AG10803 (cell line): ENCODE measurements around the gene KCMF1.

Experiments
- DNase-seq: peaks from one replicate; pipeline ENCODE4 v3.0.0; 2010; ENCODE audit warnings: low read depth
- H3K4me3 ChIP-seq: 2 replicates; pipeline ENCODE4 v1.5.1; 2011; ENCODE audit warnings: mild to moderate bottlenecking, low read length, control low read depth
- TF ChIP-seq, protein P1 (sequence below): conservative IDR thresholded peaks from 2 replicates; pipeline ENCODE4 v1.5.1; 2011; ENCODE audit warnings: mild to moderate bottlenecking, low read length, control low read depth, inconsistent platforms

The KCMF1 gene

GRCh38 chr2:84986018-84986417, 15.1 kb downstream of the KCMF1 start:
- TF ChIP-seq, protein P1, sequence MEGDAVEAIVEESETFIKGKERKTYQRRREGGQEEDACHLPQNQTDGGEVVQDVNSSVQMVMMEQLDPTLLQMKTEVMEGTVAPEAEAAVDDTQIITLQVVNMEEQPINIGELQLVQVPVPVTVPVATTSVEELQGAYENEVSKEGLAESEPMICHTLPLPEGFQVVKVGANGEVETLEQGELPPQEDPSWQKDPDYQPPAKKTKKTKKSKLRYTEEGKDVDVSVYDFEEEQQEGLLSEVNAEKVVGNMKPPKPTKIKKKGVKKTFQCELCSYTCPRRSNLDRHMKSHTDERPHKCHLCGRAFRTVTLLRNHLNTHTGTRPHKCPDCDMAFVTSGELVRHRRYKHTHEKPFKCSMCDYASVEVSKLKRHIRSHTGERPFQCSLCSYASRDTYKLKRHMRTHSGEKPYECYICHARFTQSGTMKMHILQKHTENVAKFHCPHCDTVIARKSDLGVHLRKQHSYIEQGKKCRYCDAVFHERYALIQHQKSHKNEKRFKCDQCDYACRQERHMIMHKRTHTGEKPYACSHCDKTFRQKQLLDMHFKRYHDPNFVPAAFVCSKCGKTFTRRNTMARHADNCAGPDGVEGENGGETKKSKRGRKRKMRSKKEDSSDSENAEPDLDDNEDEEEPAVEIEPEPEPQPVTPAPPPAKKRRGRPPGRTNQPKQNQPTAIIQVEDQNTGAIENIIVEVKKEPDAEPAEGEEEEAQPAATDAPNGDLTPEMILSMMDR = no peak
- no peak overlapping the region for H3K4me3 ChIP-seq
- no peak for DNase-seq

DNA sequence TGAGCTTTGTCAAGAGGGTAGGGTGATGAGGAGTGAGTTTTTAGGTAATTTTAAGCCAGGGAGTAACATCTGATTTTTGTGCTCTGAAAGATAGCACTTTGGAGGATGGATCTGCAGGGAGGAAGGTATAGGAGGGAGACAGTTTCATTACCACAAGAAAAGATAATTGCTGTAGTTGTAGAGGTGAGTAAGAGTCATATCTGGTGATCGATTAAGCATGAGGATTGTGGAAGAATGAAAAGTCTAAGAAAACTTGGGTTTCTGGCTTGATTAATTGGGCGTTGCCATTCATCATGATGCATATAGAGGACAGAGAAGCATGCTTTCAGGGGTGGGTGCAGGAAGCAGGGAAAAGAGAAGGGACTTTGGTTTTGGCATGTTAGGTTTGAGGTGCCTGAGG, 18.5 kb downstream of the KCMF1 start:
- TF ChIP-seq, protein P1 = no peak
- no peak for DNase-seq

DNA sequence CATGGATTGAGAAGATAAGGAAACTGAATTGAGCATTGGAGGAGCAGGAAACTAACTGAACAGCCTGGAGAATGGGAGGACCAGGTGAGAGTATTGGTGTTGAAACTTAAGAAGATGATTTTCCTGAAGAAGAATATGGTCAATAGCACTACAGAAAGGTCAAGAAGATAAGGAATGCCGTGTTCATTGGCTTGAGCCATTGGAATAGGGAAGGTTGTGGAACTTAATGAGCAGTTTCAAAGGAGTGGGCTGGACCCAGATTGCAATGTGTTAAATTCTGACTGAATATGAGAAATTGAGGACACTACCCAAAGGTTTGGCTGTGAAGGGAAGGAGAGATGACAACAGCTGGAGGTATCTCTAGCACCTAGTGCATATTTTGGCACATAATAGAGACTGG, 19.0 kb downstream of the KCMF1 start:
- TF ChIP-seq, protein P1 = no peak
- no peak for DNase-seq
- H3K4me3 ChIP-seq = no peak overlapping the region

More for the DNA sequence above, 18.5 kb downstream of the KCMF1 start:
- H3K4me3 ChIP-seq = no peak overlapping the region

DNA sequence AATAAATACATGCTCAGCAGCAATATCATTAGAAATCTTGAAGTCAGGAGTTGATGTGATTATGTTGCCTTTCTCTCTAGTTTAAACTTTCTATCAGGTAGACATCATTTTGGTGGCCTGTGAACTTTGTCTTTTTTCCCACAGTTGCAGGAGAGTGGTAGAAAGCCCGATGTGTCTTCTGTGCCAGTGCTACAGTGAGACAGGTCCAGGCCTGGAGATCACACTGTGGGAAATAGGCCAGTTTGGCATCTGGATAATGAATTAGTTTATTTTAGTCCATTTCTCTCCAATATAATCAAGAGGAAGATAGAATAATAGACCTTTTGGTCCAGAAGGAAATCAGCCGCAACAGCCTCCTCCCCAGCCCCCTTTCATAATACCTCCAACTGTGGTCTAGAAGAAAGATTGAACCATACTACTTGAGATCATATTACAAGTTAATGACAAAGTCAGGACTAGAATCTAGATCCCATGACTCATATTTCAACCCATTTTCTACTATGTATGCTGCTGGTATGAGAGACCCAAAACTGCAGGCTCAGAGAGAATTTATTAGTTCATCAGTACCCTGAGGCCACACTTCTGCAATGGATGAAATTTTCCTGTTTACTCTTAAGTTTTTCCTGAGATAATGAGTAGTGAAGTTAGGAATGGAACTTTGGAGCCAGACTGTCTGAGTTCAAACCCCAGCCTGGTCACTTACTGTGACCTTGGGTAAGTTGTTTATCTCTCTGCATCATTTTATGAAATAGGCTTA, 20.6 kb downstream of the KCMF1 start:
- TF ChIP-seq, protein P1 = no peak
- H3K4me3 ChIP-seq = no peak overlapping the region
- peak; percentile 92 for DNase-seq

DNA sequence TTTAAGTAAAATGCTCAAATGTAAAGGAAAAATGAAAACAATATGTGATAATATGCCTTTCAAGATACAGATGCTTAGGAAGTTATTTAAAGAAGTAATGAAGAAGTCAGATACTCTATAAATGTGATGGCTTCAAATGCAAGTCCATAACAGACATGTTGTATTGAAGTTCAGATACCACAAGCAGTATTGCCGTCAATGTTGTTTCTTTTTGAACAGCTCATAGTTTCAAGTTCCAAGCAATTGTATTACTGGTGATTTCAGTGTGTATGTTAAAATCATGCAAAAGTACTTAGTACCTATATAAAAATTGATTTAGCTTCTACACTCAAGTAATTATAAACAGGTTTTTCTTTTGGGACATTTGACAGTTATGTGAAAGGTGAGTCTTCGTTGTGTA, 24.9 kb downstream of the KCMF1 start:
- DNase-seq = no peak
- TF ChIP-seq, protein P1 = no peak

DNA sequence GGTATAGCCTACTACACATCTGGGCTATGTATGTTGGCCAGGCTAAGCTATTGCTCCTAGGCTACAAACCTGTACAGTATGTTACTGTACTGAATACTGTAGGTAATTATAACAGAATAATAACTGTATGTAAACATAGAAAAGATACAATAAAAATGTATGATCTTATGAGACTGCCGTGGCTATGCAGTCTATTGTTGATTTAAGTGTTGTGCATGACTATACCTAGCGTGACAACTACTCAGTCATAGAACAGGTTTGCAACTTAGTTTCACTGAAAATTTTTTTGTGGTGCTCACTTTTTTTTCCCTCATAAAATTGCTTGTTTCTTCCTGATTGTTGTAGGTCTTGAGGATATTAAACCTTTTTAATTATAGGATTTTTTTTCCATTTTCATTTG, 25.9 kb downstream of the KCMF1 start:
- TF ChIP-seq, protein P1 = no peak
- H3K4me3 ChIP-seq = no peak overlapping the region
- DNase-seq = no peak

More for the DNA sequence above, 24.9 kb downstream of the KCMF1 start:
- H3K4me3 ChIP-seq = no peak overlapping the region

DNA sequence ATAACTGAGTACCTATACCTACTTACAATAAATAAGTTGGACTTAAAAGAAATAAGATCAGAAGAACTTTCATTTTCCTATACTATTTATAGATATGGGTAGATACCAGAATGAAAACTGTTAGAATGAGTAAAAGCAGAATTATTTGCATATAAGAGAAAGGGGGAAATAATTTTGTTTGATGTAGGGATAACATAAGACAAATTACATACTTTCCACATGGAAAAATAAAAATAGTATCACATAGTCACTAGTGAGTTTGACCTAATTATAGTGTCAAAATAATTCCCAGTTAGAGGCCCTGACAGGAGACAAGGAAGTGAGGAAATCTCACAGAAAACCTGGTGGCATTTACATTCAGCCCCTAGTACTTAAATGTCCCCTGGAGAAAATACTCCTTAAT, 28.6 kb downstream of the KCMF1 start:
- no peak overlapping the region for H3K4me3 ChIP-seq
- no peak for DNase-seq
- TF ChIP-seq, protein P1 = no peak
